NB4 (cell line): ENCODE measurements around the gene TTLL12.

Source experiments
- CTCF ChIP-seq: IDR thresholded peaks from one replicate; pipeline ENCODE4 v1.5.1; 2012; ENCODE audit warnings: low read depth, low read length
- MYC ChIP-seq: IDR thresholded peaks from 2 replicates; pipeline ENCODE4 v1.6.1; 2011; ENCODE audit warnings: low read depth, low read length

- TF ChIP-seq MYC (no peak), CTCF (no peak)
Measured at GRCh38 chr22:43202756-43203410, 15.9 kb upstream of the TTLL12 start.
